ENCODE results near the gene RAB11A. TPM values are rescaled to one million over a fixed set of nuclear protein-coding genes. Genes with fewer than 3 reads are reported as not detected.

RAB11A gene
- total and polyA plus RNA-seq, 9 of the 15 experiments (the other 6 are each of a cell fraction or from before 2014, with no cell fraction given), result 129 to 369 (median 245) TPM

DNA sequence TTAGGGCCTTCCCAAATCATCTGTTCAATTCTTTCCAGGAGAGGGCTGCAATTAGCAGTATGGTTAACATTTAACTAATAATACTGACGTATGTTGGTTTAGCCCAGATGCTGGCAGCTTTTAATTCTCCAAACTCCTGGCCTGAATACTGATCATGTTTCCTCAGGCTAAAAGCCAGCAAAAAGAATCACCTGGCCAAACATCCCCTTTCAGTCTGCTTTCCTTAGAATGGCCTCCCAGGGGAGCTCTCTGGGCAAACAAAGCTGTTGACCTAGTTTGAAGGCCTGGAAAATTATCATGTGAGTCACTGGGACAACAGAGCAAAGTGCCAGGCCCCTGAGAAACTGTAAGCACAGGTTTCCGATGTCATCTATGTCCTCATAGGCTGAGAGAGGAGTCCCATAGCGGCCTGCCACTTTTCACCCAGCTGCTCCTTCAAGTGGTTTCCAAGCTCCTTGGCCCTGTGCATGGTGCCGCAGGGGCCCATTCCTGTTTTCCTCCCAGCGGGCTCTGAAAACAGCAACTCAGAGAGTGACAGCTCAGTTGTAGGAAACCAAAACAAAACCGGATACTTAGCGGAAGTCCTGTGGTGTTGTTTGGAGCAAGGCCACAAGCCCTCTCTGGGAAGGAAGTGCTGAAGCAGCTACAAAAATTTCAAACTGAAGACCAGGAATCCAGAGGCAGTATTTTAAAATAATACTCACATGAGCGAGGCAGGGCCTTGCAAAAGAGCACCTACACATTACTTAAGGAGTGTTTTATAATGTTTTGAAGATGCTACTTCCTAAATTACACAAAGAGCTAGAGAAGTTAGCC is 36.5 kb upstream of the RAB11A start (continued):
- TF ChIP-seq CREM (IDR thresholded peaks at IDR 0.05; ENCODE audit: low read depth), result no peak
- peak; percentile 54 for TF ChIP-seq POLR2AphosphoS5 (IDR thresholded peaks at IDR 0.05; ENCODE audit: control insufficient read depth, insufficient read depth, low read depth, low read length)
- TF ChIP-seq, protein P1, sequence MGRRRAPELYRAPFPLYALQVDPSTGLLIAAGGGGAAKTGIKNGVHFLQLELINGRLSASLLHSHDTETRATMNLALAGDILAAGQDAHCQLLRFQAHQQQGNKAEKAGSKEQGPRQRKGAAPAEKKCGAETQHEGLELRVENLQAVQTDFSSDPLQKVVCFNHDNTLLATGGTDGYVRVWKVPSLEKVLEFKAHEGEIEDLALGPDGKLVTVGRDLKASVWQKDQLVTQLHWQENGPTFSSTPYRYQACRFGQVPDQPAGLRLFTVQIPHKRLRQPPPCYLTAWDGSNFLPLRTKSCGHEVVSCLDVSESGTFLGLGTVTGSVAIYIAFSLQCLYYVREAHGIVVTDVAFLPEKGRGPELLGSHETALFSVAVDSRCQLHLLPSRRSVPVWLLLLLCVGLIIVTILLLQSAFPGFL (CRISPR knock-in tag; IDR thresholded peaks at IDR 0.05), result no peak
- no peak for TF ChIP-seq TARDBP (IDR thresholded peaks at IDR 0.05)

DNA sequence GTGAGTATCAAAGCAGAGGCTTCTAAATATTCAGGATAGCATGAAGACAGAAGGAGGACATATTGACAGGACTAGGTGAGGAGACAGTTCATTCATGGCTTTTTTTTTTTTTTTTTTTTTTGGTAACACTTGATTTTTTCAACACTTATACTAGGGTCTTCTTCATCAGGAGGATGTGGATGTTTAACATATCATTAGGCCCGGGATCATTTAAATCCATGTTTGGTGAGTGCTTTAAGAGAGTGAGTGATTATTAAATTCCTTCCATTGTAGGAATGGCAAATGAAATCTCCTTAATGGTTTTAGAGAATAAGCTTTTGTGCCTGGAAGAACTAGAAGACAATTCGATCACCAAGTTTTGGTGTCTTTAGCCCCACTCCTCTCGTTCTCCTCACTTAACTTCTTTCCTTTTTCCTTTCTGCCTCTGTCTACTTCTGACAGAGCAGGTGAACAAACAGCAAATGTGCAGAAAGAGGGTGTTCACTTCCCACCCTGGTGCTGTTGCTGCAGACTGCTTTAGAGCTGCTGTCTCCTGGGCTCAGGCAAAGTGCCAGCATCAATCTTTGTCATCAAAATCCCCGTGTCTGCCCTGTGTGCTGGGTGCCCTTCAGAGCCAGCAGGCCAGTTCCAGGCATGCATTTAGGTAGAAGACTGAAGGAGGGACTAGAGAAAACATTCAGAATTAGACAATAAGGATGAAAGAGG is 35.6 kb upstream of the RAB11A start:
- no peaks in the 10 kb centered on the region for H3K27me3 ChIP-seq (ENCODE audit: control insufficient read depth in 2 of 2, insufficient read depth in 2 of 2, low read length in 2 of 2)
- no peak for TF ChIP-seq FOXM1 (IDR thresholded peaks at IDR 0.05; ENCODE audit: low read depth)
- no peak for TF ChIP-seq FOXM1 (CRISPR knock-in tag; IDR thresholded peaks at IDR 0.05; ENCODE audit: low read depth)
- peak; percentile 28 for TF ChIP-seq MEIS2 (IDR thresholded peaks at IDR 0.05; ENCODE audit: partially characterized antibody)
- 0 out of 2 replicates have a peak, but pooled peaks have one; percentile 6 for TF ChIP-seq NFIC (IDR thresholded peaks at IDR 0.05)
- no peak for TF ChIP-seq XRCC3 (IDR thresholded peaks at IDR 0.05)
- TF ChIP-seq GABPA (tag; conservative IDR thresholded peaks at IDR 0.05; ENCODE audit: low read depth), result no peak
- 0 out of 2 replicates have a peak, but pooled peaks have one; percentile 14 for TF ChIP-seq LCOR (CRISPR knock-in tag; IDR thresholded peaks at IDR 0.05)
- TF ChIP-seq SRSF1 (IDR thresholded peaks at IDR 0.05; ENCODE audit: low read depth, low read length), result no peak
- TF ChIP-seq KAT7 (CRISPR knock-in tag; IDR thresholded peaks at IDR 0.05; ENCODE audit: borderline replicate concordance), result 0 out of 2 replicates have a peak, but pooled peaks have one; percentile 55
- no peak for TF ChIP-seq SP1 (CRISPR knock-in tag; IDR thresholded peaks at IDR 0.05)
- TF ChIP-seq RBM39 (optimal IDR thresholded peaks at IDR 0.05; ENCODE audit: low read depth, low read length), result no peak
- no peak for TF ChIP-seq ZEB2 (IDR thresholded peaks at IDR 0.05)
- TF ChIP-seq FOXA3 (CRISPR knock-in tag; conservative IDR thresholded peaks at IDR 0.05 in 1 of 2, IDR thresholded peaks at IDR 0.05 in 1 of 2), result 0 out of 4 replicates have a peak, but pooled peaks of 1 of the 2 experiments have one; percentile 12
- peak overlapping the region; percentile 70; the same call in 1 of the 2 replicates for H3K4me2 ChIP-seq (ENCODE audit: insufficient read depth, low read length)
- 56% methylated on average over 4 of the region's 4 CpGs for WGBS (ENCODE audit: insufficient coverage, low coverage, missing lambda C conversion rate)
- DNase-seq (ENCODE audit: extremely low read depth in 1 of 4, low spot score in 3 of 4), result no peak
- H4K20me1 ChIP-seq (replicated peaks; ENCODE audit: control insufficient read depth, insufficient read depth, low read length), result no peaks in the 10 kb centered on the region
- in situ Hi-C loops (cut with MboI) (no loop called here), intact Hi-C loops (cut with micrococcal nuclease) (loop anchor here (5.0 kb wide), 1 partner anchor 34 kb away; the partner anchor contains the start of gene RAB11A)
- no peak overlapping the region for H3K4me3 ChIP-seq
- no peaks in the 10 kb centered on the region for H3K9me3 ChIP-seq (replicated peaks; ENCODE audit: control insufficient read depth, insufficient read depth, low read depth, low read length)
- H3K9me1 ChIP-seq (ENCODE audit: control insufficient read depth, insufficient read depth, low read length), result no peaks in the 10 kb centered on the region
- H3K4me1 ChIP-seq (replicated peaks in 1 of 2; ENCODE audit: control insufficient read depth in 2 of 2, insufficient read depth in 2 of 2, low read length in 2 of 2), result peaks cover 22 to 49% of the 10 kb centered on the region in 2 experiments
- H3K36me3 ChIP-seq (ENCODE audit: control insufficient read depth, insufficient read depth, low read length), result no peaks in the 10 kb centered on the region
- no peak for ATAC-seq
- H3K79me2 ChIP-seq (ENCODE audit: control insufficient read depth, insufficient read depth, low read length), result no peaks in the 10 kb centered on the region
- POLR2A ChIA-PET, result interaction anchor here (0.6 to 1.8 kb wide), 6 partner anchors 11 to 663 kb away, joined by 3 to 6 read pairs (median 4); partner anchors contain the start of gene RAB11A
- no TSS peak for BruUV-seq (replicated peaks)
- peak overlapping the region; percentile 98 for H2AFZ ChIP-seq (ENCODE audit: low read depth, low read length)
- peak overlapping the region; percentile 66 to 68; a peak in 3 of 4 replicates for H3K9ac ChIP-seq (ENCODE audit: insufficient read depth in 1 of 2, low read depth in 2 of 2, low read length in 2 of 2)
- FAIRE-seq, result no peak
- peak overlapping the region; percentile 86 for H3K27ac ChIP-seq (ENCODE audit: extremely low read depth, low read depth, low read length)
- CTCF ChIA-PET (ENCODE audit: low intra/inter-chr PET ratio), result no interaction called here

Measured in K562 (cell line).